Stimulated activated memory B cell treated with anti-CD40 and anti-IgM and Interleukin-4, amounts not matched to agents 10 μg/mL and 1 μg/mL and 100 μg/mL, for 72 hours (primary cell): ENCODE data around the gene PPP1R2.

Experiments used
- ATAC-seq: fragments of 150-1000 bp; cut with Tn5 transposase; 2 replicates; pipeline ENCODE4 v1.10.0; 2021
- H3K27ac Mint-ChIP-seq: one replicate; pipeline ENCODE4 v1.8.0; 2022; ENCODE audit warnings: mild to moderate bottlenecking, mixed read lengths
- H3K27me3 Mint-ChIP-seq: one replicate; pipeline ENCODE4 v1.8.0; 2022; ENCODE audit warnings: mixed read lengths
- H3K36me3 Mint-ChIP-seq: one replicate; pipeline ENCODE4 v1.8.0; 2022; ENCODE audit warnings: mixed read lengths
- H3K4me1 Mint-ChIP-seq: one replicate; pipeline ENCODE4 v1.8.0; 2022; ENCODE audit warnings: mixed read lengths
- H3K4me3 Mint-ChIP-seq: one replicate; pipeline ENCODE4 v1.8.0; 2022; ENCODE audit warnings: mild to moderate bottlenecking, moderate library complexity, mixed read lengths
- H3K9me3 Mint-ChIP-seq: one replicate; pipeline ENCODE4 v1.8.0; 2022; ENCODE audit warnings: mixed read lengths

Gene PPP1R2

DNA sequence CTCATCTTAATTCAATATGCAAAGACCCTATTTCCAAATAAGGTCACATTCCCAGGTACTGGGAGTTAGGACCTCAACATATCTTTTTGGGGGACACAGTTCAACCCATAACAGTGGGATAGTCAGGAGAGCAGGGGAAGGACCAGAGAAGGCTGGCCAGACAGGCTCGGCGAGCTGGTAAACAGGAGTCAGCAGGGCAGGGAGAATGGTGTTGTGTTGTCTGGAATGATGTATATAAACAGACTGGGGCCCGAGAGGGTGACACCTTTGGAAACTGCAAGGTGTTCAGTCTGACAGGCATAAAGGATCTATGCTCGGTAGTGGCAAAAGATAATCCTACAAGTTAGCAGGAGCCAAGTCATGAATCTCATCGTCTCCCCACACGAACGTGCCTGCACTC is 10.1 kb upstream of the PPP1R2 start:
- Mint-ChIP-seq H3K27me3 (no peaks in the 10 kb centered on the region), H3K36me3 (no peaks in the 10 kb centered on the region), H3K9me3 (no peaks in the 10 kb centered on the region), H3K4me3 (no peak overlapping the region), H3K27ac (peak overlapping the region; percentile 65), H3K4me1 (peaks cover 29% of the 10 kb centered on the region)
- ATAC-seq, result no peak

GRCh38 chr3:195551381-195551978 is 8.4 kb upstream of the PPP1R2 start:
- H3K4me1 Mint-ChIP-seq, result peaks cover 37% of the 10 kb centered on the region
- no peaks in the 10 kb centered on the region for H3K36me3 Mint-ChIP-seq
- H3K27ac Mint-ChIP-seq, result peak overlapping the region; percentile 18
- no peaks in the 10 kb centered on the region for H3K27me3 Mint-ChIP-seq
- H3K9me3 Mint-ChIP-seq, result no peaks in the 10 kb centered on the region
- ATAC-seq, result no peak
- H3K4me3 Mint-ChIP-seq, result no peak overlapping the region

- H3K4me1 Mint-ChIP-seq, result peaks cover 44% of the 10 kb centered on the region
- no peaks in the 10 kb centered on the region for H3K27me3 Mint-ChIP-seq
- H3K4me3 Mint-ChIP-seq, result no peak overlapping the region
- H3K9me3 Mint-ChIP-seq, result no peaks in the 10 kb centered on the region
- ATAC-seq, result no peak
- H3K36me3 Mint-ChIP-seq, result no peaks in the 10 kb centered on the region
- H3K27ac Mint-ChIP-seq, result peak overlapping the region; percentile 87
These were observed 7.6 kb upstream of the PPP1R2 start for GRCh38 chr3:195550723-195551122.

DNA sequence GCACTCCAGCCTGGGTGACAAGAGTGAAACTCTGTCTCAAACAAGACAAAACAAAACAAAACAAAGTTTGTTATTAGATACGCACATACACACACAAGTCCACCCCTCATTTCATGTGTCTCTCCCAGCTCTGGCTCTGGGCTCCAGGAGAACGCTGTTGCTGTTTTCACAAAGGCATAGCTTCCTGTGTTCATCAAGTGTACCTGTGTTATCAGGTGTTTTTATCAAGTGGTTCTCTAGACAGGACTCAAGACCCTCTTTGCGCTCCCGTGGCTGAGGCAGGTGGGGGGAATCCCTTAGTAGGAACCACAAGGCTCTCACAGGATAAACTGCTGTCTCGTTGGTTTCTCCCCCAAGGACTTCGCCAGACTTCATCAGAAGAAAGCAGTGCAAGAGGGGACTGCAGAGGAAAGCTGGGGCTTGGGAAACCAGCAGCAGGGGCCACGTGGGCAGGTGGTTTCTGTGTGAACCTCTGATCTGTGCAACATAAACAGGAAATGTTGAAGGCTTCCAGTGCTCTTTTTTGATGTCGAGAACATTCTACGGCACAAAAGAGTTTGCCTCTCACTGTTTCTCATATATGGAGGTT is 6.9 kb upstream of the PPP1R2 start:
- no peaks in the 10 kb centered on the region for H3K27me3 Mint-ChIP-seq
- peak overlapping the region; percentile 48 for H3K4me3 Mint-ChIP-seq
- peak overlapping the region; percentile 87 for H3K27ac Mint-ChIP-seq
- H3K36me3 Mint-ChIP-seq, result no peaks in the 10 kb centered on the region
- H3K4me1 Mint-ChIP-seq, result peaks cover 51% of the 10 kb centered on the region
- peak; percentile 90 for ATAC-seq
- H3K9me3 Mint-ChIP-seq, result no peaks in the 10 kb centered on the region

GRCh38 chr3:195548987-195549386 is 5.9 kb upstream of the PPP1R2 start:
- Mint-ChIP-seq H3K27ac (peak overlapping the region; percentile 42), H3K9me3 (no peaks in the 10 kb centered on the region), H3K27me3 (no peaks in the 10 kb centered on the region), H3K4me1 (peaks cover 61% of the 10 kb centered on the region), H3K36me3 (no peaks in the 10 kb centered on the region), H3K4me3 (no peak overlapping the region)
- no peak for ATAC-seq

DNA sequence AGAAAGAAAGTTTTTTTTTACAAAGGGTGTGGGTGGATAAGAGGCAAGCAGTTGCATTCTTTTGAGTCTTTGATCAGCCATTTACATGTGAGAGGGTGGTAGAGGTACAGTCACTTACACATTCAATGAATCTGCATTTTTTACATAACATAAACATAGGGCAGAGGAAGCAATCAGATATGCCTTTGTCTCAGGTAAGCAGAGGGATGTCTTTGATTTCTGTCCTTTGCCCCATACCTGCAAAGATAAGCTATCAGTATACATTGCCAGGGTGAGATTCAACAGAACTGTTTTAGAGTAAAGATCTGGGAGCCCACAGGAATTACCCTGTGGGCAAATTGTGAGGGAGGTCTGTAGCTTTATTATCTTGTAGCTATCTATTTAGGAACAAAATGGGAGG is 5.4 kb upstream of the PPP1R2 start:
- ATAC-seq, result no peak
- no peaks in the 10 kb centered on the region for H3K36me3 Mint-ChIP-seq
- no peaks in the 10 kb centered on the region for H3K27me3 Mint-ChIP-seq
- no peaks in the 10 kb centered on the region for H3K9me3 Mint-ChIP-seq
- no peak overlapping the region for H3K4me3 Mint-ChIP-seq
- peaks cover 66% of the 10 kb centered on the region for H3K4me1 Mint-ChIP-seq
- peak overlapping the region; percentile 42 for H3K27ac Mint-ChIP-seq

DNA sequence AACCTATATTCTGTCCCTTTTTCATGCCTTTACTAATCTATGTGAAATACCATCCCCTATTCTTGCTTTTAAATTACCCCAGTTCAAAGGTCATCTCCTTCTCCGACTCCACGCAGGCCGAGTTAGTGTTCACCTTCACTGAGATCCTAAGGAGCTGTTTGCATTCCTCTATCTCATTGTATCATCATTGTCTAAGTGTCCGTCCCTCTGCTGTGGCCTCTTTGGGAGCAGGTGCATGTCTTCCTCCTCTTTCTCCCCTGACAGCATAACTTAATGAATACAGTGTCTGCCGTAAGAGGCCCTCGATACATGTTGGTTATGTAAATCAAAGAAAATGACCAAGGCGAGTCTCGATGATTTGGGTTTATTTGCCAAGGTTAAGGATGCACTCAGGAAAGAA is 4.9 kb upstream of the PPP1R2 start:
- Mint-ChIP-seq H3K4me3 (no peak overlapping the region), H3K9me3 (no peaks in the 10 kb centered on the region), H3K36me3 (no peaks in the 10 kb centered on the region), H3K27ac (peak overlapping the region; percentile 42), H3K27me3 (no peaks in the 10 kb centered on the region), H3K4me1 (peaks cover 67% of the 10 kb centered on the region)
- no peak for ATAC-seq

- H3K4me1 Mint-ChIP-seq, result peaks cover 68% of the 10 kb centered on the region
- no peak overlapping the region for H3K4me3 Mint-ChIP-seq
- H3K9me3 Mint-ChIP-seq, result no peaks in the 10 kb centered on the region
- no peaks in the 10 kb centered on the region for H3K27me3 Mint-ChIP-seq
- ATAC-seq, result no peak
- peaks cover 6% of the 10 kb centered on the region for H3K36me3 Mint-ChIP-seq
- H3K27ac Mint-ChIP-seq, result peak overlapping the region; percentile 39
These were observed 3.0 kb upstream of the PPP1R2 start for GRCh38 chr3:195546130-195546560.

- Mint-ChIP-seq H3K9me3 (no peaks in the 10 kb centered on the region), H3K4me3 (no peak overlapping the region), H3K27ac (peak overlapping the region; percentile 99), H3K4me1 (peaks cover 70% of the 10 kb centered on the region), H3K27me3 (no peaks in the 10 kb centered on the region), H3K36me3 (peaks cover 16% of the 10 kb centered on the region)
- ATAC-seq, result no peak
These were observed 1.5 kb upstream of the PPP1R2 start for GRCh38 chr3:195544634-195545033.

- no peak for ATAC-seq
- Mint-ChIP-seq H3K4me1 (peaks cover 74% of the 10 kb centered on the region), H3K27ac (peak overlapping the region; percentile 99), H3K27me3 (no peaks in the 10 kb centered on the region), H3K4me3 (peak overlapping the region; percentile 92), H3K36me3 (peaks cover 21% of the 10 kb centered on the region), H3K9me3 (no peaks in the 10 kb centered on the region)
These were observed 1.1 kb upstream of the PPP1R2 start for GRCh38 chr3:195544230-195544536.

DNA sequence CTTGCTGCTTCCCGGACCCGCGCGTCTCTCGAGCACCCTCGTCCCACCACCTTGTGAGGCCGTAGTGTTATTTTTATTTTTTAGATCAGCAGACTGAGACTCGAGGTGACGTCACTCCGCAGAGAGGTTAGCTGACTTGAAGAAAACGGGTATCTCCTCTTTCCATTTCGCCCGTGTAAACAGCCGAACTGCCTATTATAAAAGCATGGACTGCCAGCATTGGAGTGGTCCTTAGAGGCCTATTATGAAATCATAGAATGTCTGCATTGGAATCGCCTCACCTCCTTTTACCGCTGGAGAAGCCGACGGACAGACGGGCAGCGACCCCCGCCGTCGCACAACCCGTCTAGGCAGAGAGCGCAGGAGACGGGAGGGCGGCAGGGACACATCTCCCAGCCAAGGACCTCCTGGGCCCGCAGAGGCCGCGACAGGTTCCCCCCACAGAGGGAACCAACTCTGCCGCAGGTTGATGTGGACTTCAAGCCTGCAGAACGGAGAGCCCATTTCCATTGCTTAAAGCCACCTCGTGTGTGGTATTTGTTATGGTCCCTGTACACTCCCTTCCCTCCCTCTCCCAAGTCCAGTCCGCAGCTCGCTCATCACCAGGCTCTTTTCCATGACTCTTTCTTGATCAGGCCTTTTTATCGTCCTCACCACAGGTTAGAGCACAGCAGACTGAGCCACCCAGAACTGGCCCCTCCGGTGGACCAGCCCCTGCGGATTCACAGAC is 540 bp upstream of the PPP1R2 start:
- H3K27me3 Mint-ChIP-seq, result no peaks in the 10 kb centered on the region
- peak overlapping the region; percentile 99 for H3K27ac Mint-ChIP-seq
- H3K9me3 Mint-ChIP-seq, result no peaks in the 10 kb centered on the region
- H3K4me1 Mint-ChIP-seq, result peaks cover 73% of the 10 kb centered on the region
- peaks cover 22% of the 10 kb centered on the region for H3K36me3 Mint-ChIP-seq
- peak overlapping the region; percentile 92 for H3K4me3 Mint-ChIP-seq
- ATAC-seq, result no peak

DNA sequence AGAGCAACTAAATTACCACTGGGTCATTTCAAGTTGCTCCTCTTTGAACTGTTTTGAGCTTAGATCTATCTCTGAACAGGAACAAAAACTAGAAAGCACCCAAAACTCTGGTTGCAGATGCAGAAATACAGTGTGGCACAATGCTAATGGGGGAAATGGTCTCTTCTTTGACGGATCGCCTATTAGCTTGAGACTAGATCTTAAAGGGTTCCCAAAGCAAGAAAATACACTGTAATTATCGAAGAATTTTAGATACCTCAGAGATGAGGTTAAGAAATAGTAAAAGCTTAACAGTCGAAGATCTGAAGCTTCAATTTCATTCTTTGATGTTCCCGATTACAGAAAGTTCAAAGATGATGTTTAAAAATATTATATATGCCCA is 818 bp downstream of the PPP1R2 start:
- H3K27me3 Mint-ChIP-seq, result no peaks in the 10 kb centered on the region
- peaks cover 75% of the 10 kb centered on the region for H3K4me1 Mint-ChIP-seq
- peak overlapping the region; percentile 99 for H3K27ac Mint-ChIP-seq
- H3K9me3 Mint-ChIP-seq, result no peaks in the 10 kb centered on the region
- peak; percentile 49 for ATAC-seq
- H3K4me3 Mint-ChIP-seq, result peak overlapping the region; percentile 92
- H3K36me3 Mint-ChIP-seq, result peaks cover 22% of the 10 kb centered on the region

DNA sequence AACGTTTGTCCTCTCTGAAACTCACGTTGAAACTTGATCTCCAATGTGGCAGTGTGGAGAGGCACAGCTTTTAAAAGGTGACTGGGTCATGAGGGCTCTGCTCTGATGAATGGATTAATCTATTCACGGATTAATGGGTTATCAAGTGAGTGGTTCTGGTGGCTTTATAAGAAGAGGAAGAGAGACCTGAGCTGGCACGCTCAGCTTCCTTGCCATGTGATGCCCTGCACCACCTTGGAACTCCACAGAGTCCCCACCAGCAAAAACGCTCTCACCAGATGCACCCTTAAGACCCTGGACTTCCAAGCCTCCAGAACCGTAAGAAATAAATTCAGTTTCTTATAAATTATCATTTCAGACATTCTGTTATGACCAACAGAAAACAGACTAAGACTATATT is 2.6 kb downstream of the PPP1R2 start:
- Mint-ChIP-seq H3K36me3 (peaks cover 24% of the 10 kb centered on the region), H3K27me3 (no peaks in the 10 kb centered on the region), H3K4me3 (peak overlapping the region; percentile 92), H3K4me1 (peaks cover 65% of the 10 kb centered on the region), H3K27ac (peak overlapping the region; percentile 99), H3K9me3 (no peaks in the 10 kb centered on the region)
- peak; percentile 42 for ATAC-seq

DNA sequence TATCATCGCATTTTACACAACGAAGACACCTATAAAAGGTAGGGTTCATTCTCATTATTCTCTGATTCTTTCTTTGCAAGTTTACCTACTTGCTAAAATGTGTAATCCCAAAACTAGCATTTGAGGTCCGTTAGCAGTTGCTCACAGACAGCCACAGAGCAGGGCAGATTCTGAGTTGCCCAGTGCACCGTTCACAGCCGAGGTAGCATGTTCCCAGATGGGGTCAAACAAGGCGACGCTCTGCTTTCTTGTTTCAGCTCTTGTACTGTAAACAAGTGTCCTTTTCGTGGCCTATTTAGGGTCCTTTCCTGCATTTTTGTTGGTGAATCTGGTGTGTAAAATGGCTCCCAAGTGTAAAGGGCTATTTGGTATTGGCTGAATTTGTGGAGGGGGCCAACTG is 3.1 kb downstream of the PPP1R2 start:
- peak overlapping the region; percentile 99 for H3K27ac Mint-ChIP-seq
- no peak for ATAC-seq
- H3K27me3 Mint-ChIP-seq, result no peaks in the 10 kb centered on the region
- H3K4me1 Mint-ChIP-seq, result peaks cover 65% of the 10 kb centered on the region
- H3K36me3 Mint-ChIP-seq, result peaks cover 29% of the 10 kb centered on the region
- peak overlapping the region; percentile 92 for H3K4me3 Mint-ChIP-seq
- H3K9me3 Mint-ChIP-seq, result no peaks in the 10 kb centered on the region

DNA sequence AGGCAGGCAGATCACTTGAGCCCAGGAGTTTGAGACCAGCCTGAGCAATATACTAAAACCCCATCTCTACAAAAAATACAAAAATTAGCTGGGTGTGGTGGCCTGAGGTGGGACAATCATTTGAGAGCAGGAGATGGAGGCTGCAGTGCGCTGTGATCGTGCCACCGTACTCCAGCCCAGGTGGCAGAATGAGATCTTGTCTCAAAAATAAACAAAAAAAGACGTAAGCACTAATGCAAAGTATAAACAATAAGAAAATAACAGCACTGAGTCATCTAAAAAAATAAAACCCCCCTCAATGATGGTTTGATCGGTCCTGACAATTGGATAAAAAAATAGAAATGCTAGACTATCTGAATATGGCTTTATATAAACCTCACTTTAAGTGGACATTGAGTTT is 3.6 kb downstream of the PPP1R2 start:
- ATAC-seq, result no peak
- Mint-ChIP-seq H3K9me3 (no peaks in the 10 kb centered on the region), H3K4me3 (peak overlapping the region; percentile 92), H3K36me3 (peaks cover 34% of the 10 kb centered on the region), H3K4me1 (peaks cover 66% of the 10 kb centered on the region), H3K27ac (peak overlapping the region; percentile 99), H3K27me3 (no peaks in the 10 kb centered on the region)

DNA sequence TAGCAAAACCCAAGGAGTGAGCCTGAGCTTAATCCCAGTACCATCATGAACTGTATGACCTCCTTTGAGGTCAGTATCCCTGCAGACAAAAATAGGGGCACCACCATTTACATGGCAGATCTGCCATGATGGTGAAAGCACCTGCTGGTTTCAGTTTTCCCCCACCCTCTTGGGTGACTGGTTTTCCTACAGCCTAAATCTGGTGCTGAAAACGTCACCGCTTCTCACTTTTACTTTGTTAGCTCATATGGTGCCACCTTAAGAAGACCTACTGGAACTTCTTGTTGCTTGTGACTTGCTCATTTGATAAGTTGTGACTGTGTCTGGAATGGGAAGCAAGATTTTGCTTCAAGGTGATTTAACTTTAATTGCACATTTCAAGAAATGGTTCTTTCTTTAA is 5.1 kb downstream of the PPP1R2 start:
- peaks cover 70% of the 10 kb centered on the region for H3K4me1 Mint-ChIP-seq
- H3K9me3 Mint-ChIP-seq, result no peaks in the 10 kb centered on the region
- H3K27ac Mint-ChIP-seq, result peak overlapping the region; percentile 99
- H3K36me3 Mint-ChIP-seq, result peaks cover 34% of the 10 kb centered on the region
- no peaks in the 10 kb centered on the region for H3K27me3 Mint-ChIP-seq
- ATAC-seq, result peak; percentile 80
- H3K4me3 Mint-ChIP-seq, result peak overlapping the region; percentile 44
